Activated CD8-positive, alpha-beta T cell treated with anti-CD3 and anti-CD28 coated beads for 36 hours (primary cell): ENCODE data around the gene DRAP1. TPM values are rescaled to one million over a fixed set of nuclear protein-coding genes. Genes with fewer than 3 reads are reported as not detected.

Experiments used
- ATAC-seq: fragments of 200-7000 bp; cut with Tn5 transposase; one replicate; pipeline ENCODE4 v1.10.0; 2021; ENCODE audit warnings: mild to moderate bottlenecking, moderate library complexity
- CTCF ChIA-PET: fragments of 350-600 bp; sonication (Branson Sonifier 250); formaldehyde crosslinking; loops from one replicate; lab custom pipeline; 2021; ENCODE audit warnings: antibody characterized with exemption; lab: Charles Lee
- POLR2A ChIA-PET: fragments of 350-600 bp; sonication (Branson Sonifier 250); formaldehyde crosslinking; loops from one replicate; lab custom pipeline; 2021; ENCODE audit warnings: antibody characterized with exemption; lab: Charles Lee
- DNase-seq: peaks from one replicate; pipeline ENCODE4 v3.0.0-alpha.2; 2020
- H3K27ac Mint-ChIP-seq: one replicate; pipeline ENCODE4 v1.8.0; 2021; ENCODE audit warnings: mild to moderate bottlenecking, mixed read lengths
- H3K27me3 Mint-ChIP-seq: one replicate; pipeline ENCODE4 v1.8.0; 2021; ENCODE audit warnings: mixed read lengths
- H3K36me3 Mint-ChIP-seq: one replicate; pipeline ENCODE4 v1.8.0; 2021; ENCODE audit warnings: low read depth, mixed read lengths
- H3K4me1 Mint-ChIP-seq: one replicate; pipeline ENCODE4 v1.8.0; 2021; ENCODE audit warnings: low read depth, mixed read lengths
- H3K4me3 Mint-ChIP-seq: one replicate; pipeline ENCODE4 v1.8.0; 2021; ENCODE audit warnings: mild to moderate bottlenecking, moderate library complexity, mixed read lengths
- H3K9me3 Mint-ChIP-seq: one replicate; pipeline ENCODE4 v1.8.0; 2021; ENCODE audit warnings: mixed read lengths
- CTCF ChIP-seq: fragments of 200-600 bp; IDR thresholded peaks from one replicate; pipeline ENCODE4 v1.8.0; 2022; ENCODE audit warnings: antibody characterized with exemption, mild to moderate bottlenecking
- intact Hi-C: fragments of 100-400 bp; cut with micrococcal nuclease; formaldehyde crosslinking; loops from one replicate; pipeline ENCODE4 v1.10.0; 2022
- total RNA-seq, 2 experiments: library from RNA; stranded (reverse); gene quantifications; one replicate each; pipeline ENCODE4 v1.2.3, GENCODE V29; 2021

Gene DRAP1
- total RNA-seq, 2 experiments from 2014 or later: 135 TPM

- intact Hi-C loops: loop anchor here (10.0 kb wide), 1 partner anchor 67 kb away; the partner anchor contains the start of gene CCDC85B
- H3K4me1 Mint-ChIP-seq: peaks cover 40% of the 10 kb centered on the region
- DNase-seq (no peak), ATAC-seq (no peak)
- H3K27ac Mint-ChIP-seq: peak overlapping the region; percentile 84
- no peaks in the 10 kb centered on the region for H3K27me3 Mint-ChIP-seq
- no peak for TF ChIP-seq CTCF
- H3K4me3 Mint-ChIP-seq: peak overlapping the region; percentile 82
- CTCF ChIA-PET: interaction anchor here (2.5 to 3.6 kb wide), 3 partner anchors 71 to 77 kb away, joined by 12 to 17 read pairs (median 13); partner anchors contain the start of genes CCDC85B and FIBP
- no peaks in the 10 kb centered on the region for H3K9me3 Mint-ChIP-seq
- POLR2A ChIA-PET: interaction anchor here (0.6 to 7.2 kb wide), 8 partner anchors 14 to 71 kb away, joined by 3 to 54 read pairs (median 4); partner anchors contain the start of genes CCDC85B and FIBP
- peaks cover 41% of the 10 kb centered on the region for H3K36me3 Mint-ChIP-seq
Observed at GRCh38 chr11:65962141-65962564, 42.9 kb downstream of the DRAP1 start.

- POLR2A ChIA-PET: interaction anchor here (0.9 to 1.6 kb wide), 2 partner anchors 35 to 73 kb away, joined by 3 to 5 read pairs; no protein-coding TSS in a partner anchor
- intact Hi-C loops: loop anchor here (10.0 kb wide), 1 partner anchor 70 kb away; the partner anchor contains the start of gene CCDC85B
- Mint-ChIP-seq H3K4me1 (peaks cover 28% of the 10 kb centered on the region), H3K9me3 (no peaks in the 10 kb centered on the region), H3K27ac (no peak overlapping the region), H3K4me3 (no peak overlapping the region), H3K36me3 (peaks cover 53% of the 10 kb centered on the region), H3K27me3 (no peaks in the 10 kb centered on the region)
- TF ChIP-seq CTCF: no peak
- CTCF ChIA-PET: interaction anchor here (0.9 to 2.2 kb wide), 3 partner anchors 21 to 80 kb away, joined by 3 to 8 read pairs (median 5); partner anchors contain the start of gene FIBP
- ATAC-seq: no peak
- DNase-seq: no peak
Observed at GRCh38 chr11:65964906-65965305, 45.7 kb downstream of the DRAP1 start.

GRCh38 chr11:65965986-65966762 is 46.9 kb downstream of the DRAP1 start:
- no peak overlapping the region for H3K4me3 Mint-ChIP-seq
- peaks cover 21% of the 10 kb centered on the region for H3K4me1 Mint-ChIP-seq
- peaks cover 59% of the 10 kb centered on the region for H3K36me3 Mint-ChIP-seq
- no peak for TF ChIP-seq CTCF
- CTCF ChIA-PET: interaction anchor here (1.5 kb wide), 1 partner anchor 77 kb away, joined by 3 read pairs; the partner anchor contains the start of gene FIBP
- no peaks in the 10 kb centered on the region for H3K9me3 Mint-ChIP-seq
- POLR2A ChIA-PET: interaction anchor here (1.4 to 1.6 kb wide), 2 partner anchors 9 to 74 kb away, joined by 4 to 5 read pairs; no protein-coding TSS in a partner anchor
- DNase-seq (no peak), ATAC-seq (no peak)
- intact Hi-C loops: loop anchor here (10.0 kb wide), 1 partner anchor 71 kb away; the partner anchor contains the start of gene CCDC85B
- no peak overlapping the region for H3K27ac Mint-ChIP-seq
- H3K27me3 Mint-ChIP-seq: no peaks in the 10 kb centered on the region

- POLR2A ChIA-PET: no interaction called here
- H3K36me3 Mint-ChIP-seq: peaks cover 57% of the 10 kb centered on the region
- H3K4me1 Mint-ChIP-seq: peaks cover 15% of the 10 kb centered on the region
- H3K27me3 Mint-ChIP-seq: no peaks in the 10 kb centered on the region
- ATAC-seq (no peak), DNase-seq (no peak)
- no peak for TF ChIP-seq CTCF
- H3K9me3 Mint-ChIP-seq: no peaks in the 10 kb centered on the region
- no peak overlapping the region for H3K4me3 Mint-ChIP-seq
- H3K27ac Mint-ChIP-seq: no peak overlapping the region
- CTCF ChIA-PET: interaction anchor here (1.5 to 3.0 kb wide), 2 partner anchors 79 to 83 kb away, joined by 3 to 9 read pairs; partner anchors contain the start of gene FIBP
- intact Hi-C loops: loop anchor here (10.0 kb wide), 1 partner anchor 73 kb away; the partner anchor contains the start of gene CCDC85B
Observed at GRCh38 chr11:65967329-65967934, 48.2 kb downstream of the DRAP1 start.
